ENCODE results near the gene SLC9A6.

Gene SLC9A6

DNA sequence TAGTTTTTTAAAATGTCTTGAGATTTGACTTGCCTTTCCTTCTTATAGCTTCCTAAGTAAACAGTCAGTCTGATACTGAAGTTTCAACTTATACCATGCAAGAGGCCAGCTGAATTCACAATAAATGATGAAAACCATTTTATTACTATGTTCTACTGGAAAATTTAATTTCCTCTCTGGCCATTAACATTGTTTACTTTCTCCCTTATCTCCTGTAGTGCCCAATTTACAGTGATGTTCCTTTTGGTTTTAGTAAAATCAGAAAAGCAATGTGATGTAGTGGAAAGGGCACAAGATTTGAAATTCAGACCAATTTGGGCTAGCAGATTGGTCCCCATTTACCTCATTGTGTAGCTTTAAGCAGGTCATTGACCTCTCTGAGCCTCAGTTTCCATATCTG, 54.2 kb downstream of the SLC9A6 start:
- H3K4me3 ChIP-seq (replicated peaks; ENCODE audit: low read depth, low read length): no peak overlapping the region
- TF ChIP-seq, protein P1, sequence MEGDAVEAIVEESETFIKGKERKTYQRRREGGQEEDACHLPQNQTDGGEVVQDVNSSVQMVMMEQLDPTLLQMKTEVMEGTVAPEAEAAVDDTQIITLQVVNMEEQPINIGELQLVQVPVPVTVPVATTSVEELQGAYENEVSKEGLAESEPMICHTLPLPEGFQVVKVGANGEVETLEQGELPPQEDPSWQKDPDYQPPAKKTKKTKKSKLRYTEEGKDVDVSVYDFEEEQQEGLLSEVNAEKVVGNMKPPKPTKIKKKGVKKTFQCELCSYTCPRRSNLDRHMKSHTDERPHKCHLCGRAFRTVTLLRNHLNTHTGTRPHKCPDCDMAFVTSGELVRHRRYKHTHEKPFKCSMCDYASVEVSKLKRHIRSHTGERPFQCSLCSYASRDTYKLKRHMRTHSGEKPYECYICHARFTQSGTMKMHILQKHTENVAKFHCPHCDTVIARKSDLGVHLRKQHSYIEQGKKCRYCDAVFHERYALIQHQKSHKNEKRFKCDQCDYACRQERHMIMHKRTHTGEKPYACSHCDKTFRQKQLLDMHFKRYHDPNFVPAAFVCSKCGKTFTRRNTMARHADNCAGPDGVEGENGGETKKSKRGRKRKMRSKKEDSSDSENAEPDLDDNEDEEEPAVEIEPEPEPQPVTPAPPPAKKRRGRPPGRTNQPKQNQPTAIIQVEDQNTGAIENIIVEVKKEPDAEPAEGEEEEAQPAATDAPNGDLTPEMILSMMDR (IDR thresholded peaks at IDR 0.05; ENCODE audit: insufficient read depth, low read length, poor library complexity, severe bottlenecking): no peak
- no peak for DNase-seq (ENCODE audit: extremely low read depth, insufficient read length)
- H3K36me3 ChIP-seq (ENCODE audit: control insufficient read depth, insufficient read depth, low read length): no peaks in the 10 kb centered on the region; the same call in 1 of the 2 replicates
- no peaks in the 10 kb centered on the region for H3K27me3 ChIP-seq (replicated peaks; ENCODE audit: control insufficient read depth, insufficient read depth, low read length)

DNA sequence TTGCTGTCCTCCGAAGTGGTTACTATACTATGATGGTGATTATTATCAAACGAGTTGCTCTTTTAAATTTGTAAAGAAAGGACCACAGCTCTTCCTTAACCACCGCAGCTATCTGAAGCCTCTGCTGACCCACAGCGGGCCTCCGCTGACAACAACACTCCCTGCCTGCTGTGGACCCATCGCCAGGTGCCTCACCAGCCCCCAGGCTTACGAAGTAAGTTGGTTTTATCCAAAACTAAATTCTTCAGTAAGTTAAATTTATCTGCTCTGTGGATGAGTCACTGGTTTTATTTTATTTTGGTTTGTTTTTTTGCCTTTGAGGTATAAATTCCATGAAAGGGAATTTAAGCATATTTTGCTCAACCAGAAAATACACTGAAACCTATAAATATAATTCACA, 54.7 kb downstream of the SLC9A6 start:
- DNase-seq (ENCODE audit: extremely low read depth, insufficient read length): no peak
- peaks cover under 1% of the 10 kb centered on the region; the same call in 1 of the 2 replicates for H3K36me3 ChIP-seq (ENCODE audit: control insufficient read depth, insufficient read depth, low read length)
- TF ChIP-seq, protein P1 (IDR thresholded peaks at IDR 0.05; ENCODE audit: insufficient read depth, low read length, poor library complexity, severe bottlenecking): no peak
- no peak overlapping the region for H3K4me3 ChIP-seq (replicated peaks; ENCODE audit: low read depth, low read length)
- H3K27me3 ChIP-seq (replicated peaks; ENCODE audit: control insufficient read depth, insufficient read depth, low read length): no peaks in the 10 kb centered on the region

DNA sequence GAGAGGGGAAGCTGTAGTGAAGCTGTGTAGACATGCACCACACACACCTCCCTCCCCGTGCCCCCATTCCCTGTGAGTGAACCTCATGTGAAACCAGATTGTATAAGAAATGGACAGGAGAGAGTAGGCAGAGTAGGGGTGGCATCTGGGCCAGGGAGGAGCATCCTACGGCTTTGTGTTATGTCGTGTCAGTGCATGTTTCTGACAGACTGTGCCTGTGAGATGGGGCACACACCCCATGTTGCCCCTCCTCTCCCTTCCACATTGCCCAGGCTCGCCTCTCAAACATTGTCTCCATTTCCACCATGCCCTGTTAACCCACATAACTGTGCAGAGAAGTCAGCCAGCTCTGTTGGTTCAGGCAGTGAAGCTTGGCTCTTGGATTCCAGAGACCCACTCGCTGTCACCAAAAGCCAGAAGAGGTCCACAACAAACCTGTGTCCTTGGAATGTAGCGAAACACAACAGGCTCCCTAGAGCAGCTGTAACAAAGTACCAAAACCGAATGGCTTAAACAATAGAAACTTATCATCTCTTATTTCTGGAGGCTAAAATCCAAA, 56.1 kb downstream of the SLC9A6 start:
- TF ChIP-seq, protein P1 (IDR thresholded peaks at IDR 0.05; ENCODE audit: insufficient read depth, low read length, poor library complexity, severe bottlenecking): no peak
- peaks cover 2% of the 10 kb centered on the region; the same call in 1 of the 2 replicates for H3K36me3 ChIP-seq (ENCODE audit: control insufficient read depth, insufficient read depth, low read length)
- no peak overlapping the region for H3K4me3 ChIP-seq (replicated peaks; ENCODE audit: low read depth, low read length)
- H3K27me3 ChIP-seq (replicated peaks; ENCODE audit: control insufficient read depth, insufficient read depth, low read length): no peaks in the 10 kb centered on the region
- DNase-seq (ENCODE audit: extremely low read depth, insufficient read length): no peak

DNA sequence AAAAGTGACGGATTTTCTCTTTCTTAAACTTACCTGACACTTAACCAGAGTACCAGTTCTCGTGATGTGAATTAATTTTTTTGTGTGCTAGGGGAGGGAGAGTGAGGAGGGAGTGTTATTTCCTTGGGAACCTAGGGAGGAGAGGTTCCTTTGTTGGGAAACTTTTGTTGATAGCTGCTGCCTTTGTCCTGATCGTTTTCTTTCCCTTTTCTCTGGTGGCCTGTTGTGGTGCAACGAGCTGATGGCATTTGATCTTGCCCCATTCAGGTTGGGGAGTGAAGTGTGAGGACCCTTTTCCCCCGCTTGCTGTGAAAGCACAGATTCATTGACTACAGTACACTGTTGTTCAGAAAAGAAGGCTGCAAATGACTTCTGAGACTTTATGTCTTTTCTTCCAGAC, 59.8 kb downstream of the SLC9A6 start:
- no peak for DNase-seq (ENCODE audit: extremely low read depth, insufficient read length)
- TF ChIP-seq, protein P1 (IDR thresholded peaks at IDR 0.05; ENCODE audit: insufficient read depth, low read length, poor library complexity, severe bottlenecking): no peak
- no peak overlapping the region for H3K4me3 ChIP-seq (replicated peaks; ENCODE audit: low read depth, low read length)
- no peaks in the 10 kb centered on the region for H3K27me3 ChIP-seq (replicated peaks; ENCODE audit: control insufficient read depth, insufficient read depth, low read length)
- peaks cover 2% of the 10 kb centered on the region for H3K36me3 ChIP-seq (ENCODE audit: control insufficient read depth, insufficient read depth, low read length)

DNA sequence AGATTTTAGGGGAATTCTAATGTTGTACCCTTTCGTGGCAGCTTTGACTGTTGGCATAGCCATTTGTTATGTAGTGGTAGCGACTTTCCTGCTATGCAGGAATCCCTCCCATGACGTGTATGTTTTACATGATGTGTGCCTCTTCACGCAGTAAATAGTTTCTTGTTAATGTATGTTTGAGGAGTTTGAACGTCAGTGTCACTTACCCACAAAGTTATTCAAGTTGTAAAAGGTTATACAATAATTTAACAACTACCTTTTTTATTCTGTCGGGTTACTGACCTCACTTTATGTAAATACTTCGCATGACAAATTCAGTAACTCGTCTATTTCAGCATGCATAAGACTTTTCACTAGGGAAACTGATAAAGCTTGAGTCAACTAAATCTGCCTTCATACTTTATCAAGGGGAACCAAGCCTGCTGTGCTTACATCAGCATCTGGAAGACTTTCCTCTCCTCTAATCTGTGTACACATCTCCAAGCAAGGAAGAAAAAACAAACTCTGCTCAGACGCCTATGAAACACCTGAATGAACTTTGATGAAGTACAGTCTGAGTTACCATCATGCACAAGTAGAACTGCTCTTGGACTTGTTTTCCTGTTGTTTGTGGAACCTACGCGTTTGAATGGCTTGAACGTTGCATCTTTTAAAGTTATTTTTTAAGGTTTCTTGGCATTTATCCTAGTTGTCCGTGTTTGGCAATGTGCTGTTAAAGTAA, 61.2 kb downstream of the SLC9A6 start:
- TF ChIP-seq, protein P1 (IDR thresholded peaks at IDR 0.05; ENCODE audit: insufficient read depth, low read length, poor library complexity, severe bottlenecking): no peak
- Histone ChIP-seq H3K36me3 (ENCODE audit: control insufficient read depth, insufficient read depth, low read length) (peaks cover 2% of the 10 kb centered on the region), H3K27me3 (replicated peaks; ENCODE audit: control insufficient read depth, insufficient read depth, low read length) (no peaks in the 10 kb centered on the region), H3K4me3 (replicated peaks; ENCODE audit: low read depth, low read length) (no peak overlapping the region)
- DNase-seq (ENCODE audit: extremely low read depth, insufficient read length): no peak
